HFFc6 (cell line): ENCODE data around the gene HSPA1B. TPM values are rescaled to one million over a fixed set of nuclear protein-coding genes. Genes with fewer than 3 reads are reported as not detected.
"Not testable (repeated sequence)": the region's sequence is repeated elsewhere in the genome, so short reads cannot be mapped to it uniquely, and the experiment has no call there.

Experiments
- DNase-seq: peaks from one replicate; pipeline ENCODE4 v3.0.0-alpha.2; 2018
- H3K27ac Mint-ChIP-seq: 2 replicates; pipeline ENCODE4 v1.8.0; 2020; ENCODE audit warnings: mild to moderate bottlenecking, mixed read lengths
- H3K27me3 Mint-ChIP-seq: 2 replicates; pipeline ENCODE4 v1.8.0; 2021; ENCODE audit warnings: mild to moderate bottlenecking, moderate library complexity, mixed read lengths; ENCODE audit not compliant: insufficient read depth
- H3K36me3 Mint-ChIP-seq: 2 replicates; pipeline ENCODE4 v1.8.0; 2021; ENCODE audit warnings: low read depth, mixed read lengths
- H3K4me1 Mint-ChIP-seq: 2 replicates; pipeline ENCODE4 v1.8.0; 2020; ENCODE audit warnings: low read depth, mixed read lengths
- H3K4me3 Mint-ChIP-seq: 2 replicates; pipeline ENCODE4 v1.8.0; 2020; ENCODE audit warnings: mild to moderate bottlenecking, moderate library complexity, mixed read lengths
- H3K9me3 Mint-ChIP-seq: 2 replicates; pipeline ENCODE4 v1.8.0; 2020; ENCODE audit warnings: mild to moderate bottlenecking, mixed read lengths
- CTCF ChIP-seq: fragments of 200-600 bp; sonication (generic); IDR thresholded peaks from 2 replicates; pipeline ENCODE4 v1.5.0; 2021; ENCODE audit warnings: antibody characterized with exemption, mild to moderate bottlenecking
- total RNA-seq, 6 experiments: library from RNA; stranded (reverse); fragmentation: NEBNext Ultra II Directional; extraction: Animal tissue kit (Norgen Biotek cat#: 25700); gene quantifications; 2 replicates in 1 of 6; 3 replicates in 5 of 6; pipeline ENCODE4 v1.2.3, GENCODE V29; 2021

HSPA1B gene
- total RNA-seq, 6 experiments from 2014 or later = 95.5 to 116 (median 98.9) TPM

- H3K4me1 Mint-ChIP-seq = peaks cover 16% of the 10 kb centered on the region
- no peak for TF ChIP-seq CTCF
- H3K9me3 Mint-ChIP-seq = no peaks in the 10 kb centered on the region
- H3K36me3 Mint-ChIP-seq = no peaks in the 10 kb centered on the region; the same call in 1 of the 2 replicates
- H3K4me3 Mint-ChIP-seq = peak overlapping the region; percentile 94
- peak overlapping the region; percentile 81 for H3K27ac Mint-ChIP-seq
- H3K27me3 Mint-ChIP-seq = no peaks in the 10 kb centered on the region; the same call in 1 of the 2 replicates
- no peak for DNase-seq
Observed at GRCh38 chr6:31805939-31806469, 21.5 kb upstream of the HSPA1B start.

- H3K4me1 Mint-ChIP-seq = peaks cover 16% of the 10 kb centered on the region
- no peaks in the 10 kb centered on the region; the same call in 1 of the 2 replicates for H3K27me3 Mint-ChIP-seq
- H3K4me3 Mint-ChIP-seq = peak within 1 kb of the TSS; percentile 94
- TF ChIP-seq CTCF = peak; percentile 68
- peak; percentile 97 for DNase-seq
- no peaks in the 10 kb centered on the region for H3K9me3 Mint-ChIP-seq
- no peaks in the 10 kb centered on the region; the same call in 1 of the 2 replicates for H3K36me3 Mint-ChIP-seq
- peak within 1 kb of the TSS; percentile 81 for H3K27ac Mint-ChIP-seq
Observed at GRCh38 chr6:31806470-31807272, 20.9 kb upstream of the HSPA1B start, which contains the start of gene LSM2. Gene LSM2, minus strand, starts transcription at chr6:31806966. Its CDS starts 209 bp downstream, at chr6:31806757.

- not testable (repeated sequence) for DNase-seq, H3K27ac Mint-ChIP-seq, H3K4me3 Mint-ChIP-seq, H3K36me3 Mint-ChIP-seq, H3K27me3 Mint-ChIP-seq, H3K9me3 Mint-ChIP-seq
- peaks cover 21% of the 10 kb centered on the region for H3K4me1 Mint-ChIP-seq
Observed at GRCh38 chr6:31808599-31808998, 18.9 kb upstream of the HSPA1B start.

- TF ChIP-seq CTCF = no peak
- Mint-ChIP-seq H3K4me3 (no peak overlapping the region), H3K4me1 (peaks cover 25% of the 10 kb centered on the region), H3K9me3 (peaks cover 4% of the 10 kb centered on the region; the same call in 1 of the 2 replicates), H3K27me3 (peaks cover 8% of the 10 kb centered on the region), H3K27ac (no peak overlapping the region), H3K36me3 (peaks cover 4% of the 10 kb centered on the region)
- no peak for DNase-seq
Observed at GRCh38 chr6:31811645-31812044, 15.9 kb upstream of the HSPA1B start.

GRCh38 chr6:31813465-31813849 lies 14.1 kb upstream of the HSPA1B start:
- H3K9me3 Mint-ChIP-seq = peaks cover 11% of the 10 kb centered on the region
- peaks cover 31% of the 10 kb centered on the region for H3K4me1 Mint-ChIP-seq
- peak overlapping the region; percentile 84 for H3K4me3 Mint-ChIP-seq
- peak overlapping the region; percentile 99 for H3K27ac Mint-ChIP-seq
- no peak for DNase-seq
- no peak for TF ChIP-seq CTCF
- peaks cover 13% of the 10 kb centered on the region for H3K36me3 Mint-ChIP-seq
- peaks cover 8% of the 10 kb centered on the region for H3K27me3 Mint-ChIP-seq

GRCh38 chr6:31814677-31815024 lies 12.9 kb upstream of the HSPA1B start:
- TF ChIP-seq CTCF = no peak
- peaks cover 38% of the 10 kb centered on the region for H3K4me1 Mint-ChIP-seq

More at GRCh38 chr6:31814677-31815024, 12.9 kb upstream of the HSPA1B start:
- Mint-ChIP-seq H3K27ac (peak overlapping the region; percentile 99), H3K27me3 (peaks cover 8% of the 10 kb centered on the region), H3K36me3 (peaks cover 18% of the 10 kb centered on the region), H3K4me3 (peak overlapping the region; percentile 94), H3K9me3 (peaks cover 11% of the 10 kb centered on the region)
- DNase-seq = peak; percentile 98
